GM13976 (cell line): ENCODE measurements around the gene PASK.
"Not testable (repeated sequence)": the region's sequence is repeated elsewhere in the genome, so short reads cannot be mapped to it uniquely, and the experiment has no call there.

ENCODE experiments used
- DNase-seq: peaks from one replicate; pipeline ENCODE4 v3.0.0; 2012; ENCODE audit warnings: low spot score
- in situ Hi-C: fragments of 300-500 bp; cut with MboI; formaldehyde crosslinking; loops from one replicate; pipeline ENCODE4 v1.12.0; 2022; ENCODE audit warnings: low sequenced_read_pairs, mixed read lengths, inconsistent platforms; ENCODE audit not compliant: unreplicated experiment
- TF ChIP-seq, protein P1 (sequence below): IDR thresholded peaks from 2 replicates; pipeline ENCODE4 v1.5.1; 2012; ENCODE audit warnings: borderline replicate concordance, mild to moderate bottlenecking; ENCODE audit not compliant: insufficient read depth; ENCODE audit errors: extremely low read depth, missing control alignments, control extremely low read depth

PASK gene

DNA sequence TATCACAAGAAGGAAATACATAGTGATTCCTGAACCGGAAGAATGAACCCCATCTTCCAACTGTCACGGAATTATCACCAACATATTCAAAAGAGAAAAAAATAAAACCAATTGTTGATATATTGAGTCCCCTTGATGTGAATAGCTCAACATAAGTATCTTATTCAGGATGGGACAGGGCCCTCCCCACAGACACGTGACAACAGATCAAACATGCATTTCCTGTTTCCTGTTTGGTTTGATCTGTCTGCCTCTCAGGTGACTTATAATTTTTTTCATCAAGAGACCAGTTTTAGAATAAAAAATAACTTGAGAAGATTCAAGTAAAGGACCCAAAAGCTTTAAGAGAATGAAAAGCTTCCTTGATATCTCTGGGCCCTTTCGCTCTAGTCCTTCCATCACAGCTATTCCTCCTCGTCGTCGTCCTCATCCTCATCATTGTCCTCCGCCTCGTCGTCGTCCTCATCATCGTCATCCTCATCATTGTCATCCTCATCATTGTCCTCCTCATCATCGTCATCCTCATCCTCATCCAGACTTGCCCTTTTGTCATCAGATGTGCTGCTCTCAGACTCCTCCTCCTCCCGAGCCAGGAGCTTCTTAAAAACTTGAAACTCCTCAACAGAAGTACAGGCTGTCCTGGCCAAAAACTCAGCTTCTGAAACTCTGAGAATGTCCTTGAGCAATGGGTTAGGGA, 53.5 kb downstream of the PASK start:
- no peak for DNase-seq
- TF ChIP-seq, protein P1, sequence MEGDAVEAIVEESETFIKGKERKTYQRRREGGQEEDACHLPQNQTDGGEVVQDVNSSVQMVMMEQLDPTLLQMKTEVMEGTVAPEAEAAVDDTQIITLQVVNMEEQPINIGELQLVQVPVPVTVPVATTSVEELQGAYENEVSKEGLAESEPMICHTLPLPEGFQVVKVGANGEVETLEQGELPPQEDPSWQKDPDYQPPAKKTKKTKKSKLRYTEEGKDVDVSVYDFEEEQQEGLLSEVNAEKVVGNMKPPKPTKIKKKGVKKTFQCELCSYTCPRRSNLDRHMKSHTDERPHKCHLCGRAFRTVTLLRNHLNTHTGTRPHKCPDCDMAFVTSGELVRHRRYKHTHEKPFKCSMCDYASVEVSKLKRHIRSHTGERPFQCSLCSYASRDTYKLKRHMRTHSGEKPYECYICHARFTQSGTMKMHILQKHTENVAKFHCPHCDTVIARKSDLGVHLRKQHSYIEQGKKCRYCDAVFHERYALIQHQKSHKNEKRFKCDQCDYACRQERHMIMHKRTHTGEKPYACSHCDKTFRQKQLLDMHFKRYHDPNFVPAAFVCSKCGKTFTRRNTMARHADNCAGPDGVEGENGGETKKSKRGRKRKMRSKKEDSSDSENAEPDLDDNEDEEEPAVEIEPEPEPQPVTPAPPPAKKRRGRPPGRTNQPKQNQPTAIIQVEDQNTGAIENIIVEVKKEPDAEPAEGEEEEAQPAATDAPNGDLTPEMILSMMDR = no peak
- in situ Hi-C loops = no loop called here

DNA sequence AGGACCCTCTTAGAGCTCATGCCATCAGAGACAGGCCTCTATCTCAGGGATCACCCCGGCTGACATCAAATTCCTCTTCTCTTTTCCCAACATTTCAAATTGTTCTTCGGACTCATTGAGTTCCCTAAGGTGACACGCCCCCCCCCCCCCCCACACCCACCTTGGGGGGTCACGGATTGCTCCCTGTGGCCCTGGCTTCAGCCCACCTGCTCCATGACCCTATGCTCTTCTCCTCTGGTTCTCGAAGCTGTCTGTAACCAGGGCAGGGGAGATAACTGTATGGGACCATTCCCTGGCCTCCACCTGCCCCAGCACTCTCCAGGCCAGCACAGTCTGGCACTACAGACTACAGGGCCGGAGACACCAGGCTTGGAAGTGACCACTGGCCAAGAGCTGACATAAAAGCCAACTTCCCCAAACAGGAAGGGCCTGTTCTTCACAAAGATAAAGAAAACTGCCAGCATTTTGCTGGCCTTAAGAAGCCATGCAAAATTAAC, 54.3 kb downstream of the PASK start:
- in situ Hi-C loops = no loop called here
- no peak for DNase-seq
- TF ChIP-seq, protein P1 = no peak

DNA sequence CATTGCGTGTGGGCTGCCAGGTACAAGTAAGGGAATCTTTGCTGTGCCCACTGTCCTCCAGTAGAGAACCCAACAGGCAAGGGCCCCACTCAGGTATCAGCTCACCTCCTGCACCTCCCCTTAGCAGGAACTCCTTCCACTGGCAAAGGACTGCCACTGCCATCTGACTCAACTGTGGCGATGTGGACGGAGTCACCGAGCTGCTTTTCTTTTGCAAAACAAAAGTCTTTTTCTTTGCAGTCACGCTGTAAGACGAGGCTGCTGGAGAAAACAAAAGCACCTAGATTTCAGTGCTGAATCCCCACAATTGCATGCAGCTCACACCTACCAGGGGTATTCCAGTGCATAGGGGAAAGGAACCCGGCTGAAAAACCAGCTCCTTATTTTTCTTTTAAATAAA, 55.1 kb downstream of the PASK start:
- no peak for DNase-seq
- TF ChIP-seq, protein P1 = no peak
- in situ Hi-C loops = no loop called here

DNA sequence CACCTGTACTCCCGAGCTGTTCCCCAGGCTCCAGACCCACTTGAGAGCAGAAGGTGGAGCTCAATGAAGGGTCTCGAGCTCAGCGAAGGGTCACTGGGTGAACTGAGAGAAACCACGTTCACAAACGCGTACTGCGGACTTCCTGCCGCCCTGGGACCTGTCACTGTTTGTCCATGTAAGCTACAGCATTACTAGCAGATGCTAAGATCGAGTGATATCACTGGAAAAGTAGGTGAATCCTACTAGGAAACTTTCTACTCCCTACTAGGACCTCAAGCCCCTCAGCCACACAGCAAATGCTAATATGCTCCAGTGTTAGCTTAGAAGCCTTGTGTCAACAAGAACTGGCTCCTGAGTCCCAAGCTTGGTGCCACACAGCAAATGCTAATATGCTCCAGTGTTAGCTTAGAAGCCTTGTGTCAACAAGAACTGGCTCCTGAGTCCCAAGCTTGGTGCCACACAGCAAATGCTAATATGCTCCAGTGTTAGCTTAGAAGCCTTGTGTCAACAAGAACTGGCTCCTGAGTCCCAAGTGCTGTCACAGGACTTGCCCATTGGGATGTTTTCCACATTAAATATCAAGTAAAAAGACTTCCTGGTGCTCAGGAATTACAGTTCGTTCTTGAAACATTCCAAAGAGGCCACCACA, 56.0 kb downstream of the PASK start:
- DNase-seq, in situ Hi-C loops: not testable (repeated sequence)

DNA sequence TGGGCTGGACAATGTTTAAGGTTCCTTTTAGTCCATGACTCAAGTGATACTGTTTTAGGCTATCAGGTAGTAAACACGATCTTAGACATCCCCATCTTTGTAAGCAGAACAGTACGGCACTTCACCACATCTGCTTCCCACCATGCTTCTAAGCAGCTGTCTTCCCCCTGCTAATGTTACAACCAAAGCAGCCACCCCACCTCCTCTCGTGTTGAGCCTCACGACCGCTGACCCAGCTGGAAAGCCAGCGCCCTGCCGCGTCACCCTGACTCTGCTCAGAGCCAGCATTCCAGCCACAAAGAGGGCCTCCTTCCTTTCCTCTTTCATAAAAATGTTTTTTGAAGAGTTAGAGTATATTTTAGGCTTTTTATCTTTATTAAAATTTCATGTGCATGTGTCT, 56.6 kb downstream of the PASK start:
- TF ChIP-seq, protein P1 = no peak
- DNase-seq = no peak
- in situ Hi-C loops = no loop called here

DNA sequence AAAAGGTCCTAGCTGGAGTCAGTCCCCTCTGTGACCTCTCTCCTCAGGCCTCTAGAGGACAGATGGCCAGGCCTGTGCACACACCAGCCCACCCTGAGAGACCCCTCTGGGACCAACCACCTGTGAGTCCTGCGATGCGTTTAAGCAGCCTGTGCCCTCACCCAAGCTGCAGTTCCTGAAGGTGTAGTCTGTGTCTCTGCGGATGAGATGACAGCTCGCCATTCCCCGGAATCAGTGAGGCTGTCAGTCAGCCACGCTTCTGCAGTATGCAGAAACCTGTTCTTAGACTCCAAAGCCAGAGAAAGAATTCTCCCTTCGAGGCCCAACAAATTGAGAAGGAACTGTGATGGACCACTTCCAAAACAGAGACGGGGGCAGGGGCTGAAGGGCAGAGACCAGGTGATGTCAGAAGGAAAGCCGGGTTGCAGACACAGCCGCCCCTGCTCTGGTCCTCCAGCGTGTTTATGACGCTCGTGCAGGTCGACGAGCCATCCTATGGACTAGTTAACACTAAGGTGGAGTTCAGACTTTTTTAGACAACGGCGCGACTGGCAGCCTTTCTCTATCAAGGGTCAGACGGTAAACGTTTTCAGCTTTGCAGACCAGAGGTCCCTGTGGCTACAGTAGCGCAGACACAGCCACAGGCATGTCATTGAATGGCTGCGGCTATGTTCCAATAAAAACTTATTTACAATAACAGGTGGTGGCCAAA, 57.4 kb downstream of the PASK start:
- in situ Hi-C loops = no loop called here
- TF ChIP-seq, protein P1 = no peak

DNA sequence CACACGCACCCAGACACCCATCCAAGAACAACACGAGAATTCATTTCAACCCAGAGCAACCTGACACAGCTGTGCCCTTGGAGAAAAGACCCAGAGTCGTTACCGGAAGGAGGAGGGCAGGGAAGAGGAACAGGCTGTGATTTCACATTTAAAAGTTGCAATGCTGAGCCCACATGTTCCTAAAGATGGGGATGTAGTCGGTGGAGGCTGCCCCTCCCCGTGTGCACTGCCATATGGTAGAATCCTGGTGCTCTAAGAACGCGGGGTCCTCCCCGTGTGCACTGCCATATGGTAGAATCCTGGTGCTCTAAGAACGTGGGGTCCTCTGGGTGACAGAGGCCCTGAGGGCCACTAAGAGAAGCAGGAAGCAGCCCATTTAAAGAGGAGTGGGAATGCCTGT, 58.1 kb downstream of the PASK start:
- no peak for DNase-seq
- in situ Hi-C loops = no loop called here
- TF ChIP-seq, protein P1 = no peak

More for the DNA sequence above, 57.4 kb downstream of the PASK start:
- DNase-seq = no peak
